HL-60 (cell line): ENCODE measurements around the gene SECISBP2.

Source experiments
- DNase-seq, 2 experiments: peaks; one replicate each; pipeline ENCODE4 v3.0.0-alpha.2; 2010 to 2020; ENCODE audit warnings: low read depth in 1 of 2, low spot score in 1 of 2
- H3K27ac ChIP-seq: fragments of 250-450 bp; sonication (Bioruptor Pico); replicated peaks from 2 replicates; pipeline ENCODE4 v1.5.1; 2020; ENCODE audit warnings: mild to moderate bottlenecking, moderate library complexity
- H3K27me3 ChIP-seq: fragments of 250-450 bp; sonication (Bioruptor Pico); 2 replicates; pipeline ENCODE4 v1.5.1; 2021; ENCODE audit warnings: mild to moderate bottlenecking, moderate library complexity; ENCODE audit not compliant: insufficient read depth, poor library complexity, severe bottlenecking
- H3K4me3 ChIP-seq: replicated peaks from 2 replicates; pipeline ENCODE4 v1.5.1; 2011; ENCODE audit warnings: mild to moderate bottlenecking, control low read depth, low read length; ENCODE audit not compliant: insufficient read depth
- CTCF ChIP-seq: IDR thresholded peaks from one replicate; pipeline ENCODE4 v1.5.1; 2011; ENCODE audit warnings: low read length, control low read depth, inconsistent platforms; ENCODE audit not compliant: insufficient read depth
- GABPA ChIP-seq: IDR thresholded peaks from 2 replicates; pipeline ENCODE4 v1.6.1; 2012; ENCODE audit warnings: low read depth
- POLR2AphosphoS5 ChIP-seq: IDR thresholded peaks from 2 replicates; pipeline ENCODE4 v1.6.1; 2012; ENCODE audit warnings: low read depth
- SPI1 ChIP-seq: IDR thresholded peaks from 2 replicates; pipeline ENCODE4 v1.6.1; 2012; ENCODE audit warnings: low read depth, mild to moderate bottlenecking, borderline replicate concordance
- TF ChIP-seq, protein P1 (sequence below): IDR thresholded peaks from 2 replicates; pipeline ENCODE4 v1.6.1; 2012; ENCODE audit warnings: low read depth; ENCODE audit not compliant: insufficient replicate concordance

SECISBP2 gene

GRCh38 chr9:89390068-89390555 is 71.8 kb downstream of the SECISBP2 start:
- TF ChIP-seq GABPA (no peak), SPI1 (no peak), POLR2AphosphoS5 (no peak), CTCF (no peak)
- TF ChIP-seq, protein P1, sequence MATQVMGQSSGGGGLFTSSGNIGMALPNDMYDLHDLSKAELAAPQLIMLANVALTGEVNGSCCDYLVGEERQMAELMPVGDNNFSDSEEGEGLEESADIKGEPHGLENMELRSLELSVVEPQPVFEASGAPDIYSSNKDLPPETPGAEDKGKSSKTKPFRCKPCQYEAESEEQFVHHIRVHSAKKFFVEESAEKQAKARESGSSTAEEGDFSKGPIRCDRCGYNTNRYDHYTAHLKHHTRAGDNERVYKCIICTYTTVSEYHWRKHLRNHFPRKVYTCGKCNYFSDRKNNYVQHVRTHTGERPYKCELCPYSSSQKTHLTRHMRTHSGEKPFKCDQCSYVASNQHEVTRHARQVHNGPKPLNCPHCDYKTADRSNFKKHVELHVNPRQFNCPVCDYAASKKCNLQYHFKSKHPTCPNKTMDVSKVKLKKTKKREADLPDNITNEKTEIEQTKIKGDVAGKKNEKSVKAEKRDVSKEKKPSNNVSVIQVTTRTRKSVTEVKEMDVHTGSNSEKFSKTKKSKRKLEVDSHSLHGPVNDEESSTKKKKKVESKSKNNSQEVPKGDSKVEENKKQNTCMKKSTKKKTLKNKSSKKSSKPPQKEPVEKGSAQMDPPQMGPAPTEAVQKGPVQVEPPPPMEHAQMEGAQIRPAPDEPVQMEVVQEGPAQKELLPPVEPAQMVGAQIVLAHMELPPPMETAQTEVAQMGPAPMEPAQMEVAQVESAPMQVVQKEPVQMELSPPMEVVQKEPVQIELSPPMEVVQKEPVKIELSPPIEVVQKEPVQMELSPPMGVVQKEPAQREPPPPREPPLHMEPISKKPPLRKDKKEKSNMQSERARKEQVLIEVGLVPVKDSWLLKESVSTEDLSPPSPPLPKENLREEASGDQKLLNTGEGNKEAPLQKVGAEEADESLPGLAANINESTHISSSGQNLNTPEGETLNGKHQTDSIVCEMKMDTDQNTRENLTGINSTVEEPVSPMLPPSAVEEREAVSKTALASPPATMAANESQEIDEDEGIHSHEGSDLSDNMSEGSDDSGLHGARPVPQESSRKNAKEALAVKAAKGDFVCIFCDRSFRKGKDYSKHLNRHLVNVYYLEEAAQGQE, result no peak
- Histone ChIP-seq H3K4me3 (no peak overlapping the region), H3K27me3 (no peaks in the 10 kb centered on the region), H3K27ac (no peak overlapping the region)
- DNase-seq, result no peak

GRCh38 chr9:89390578-89391116 is 72.3 kb downstream of the SECISBP2 start:
- Histone ChIP-seq H3K4me3 (no peak overlapping the region), H3K27me3 (no peaks in the 10 kb centered on the region), H3K27ac (no peak overlapping the region)
- TF ChIP-seq GABPA, result no peak
- no peak for TF ChIP-seq CTCF
- no peak for TF ChIP-seq SPI1
- TF ChIP-seq POLR2AphosphoS5, result no peak
- no peak for DNase-seq

GRCh38 chr9:89391585-89391984 is 73.3 kb downstream of the SECISBP2 start:
- H3K4me3 ChIP-seq, result no peak overlapping the region
- no peak for DNase-seq
- no peak overlapping the region for H3K27ac ChIP-seq
- TF ChIP-seq SPI1 (no peak), POLR2AphosphoS5 (no peak), GABPA (no peak), CTCF (no peak)
- TF ChIP-seq, protein P1, result no peak
- H3K27me3 ChIP-seq, result no peaks in the 10 kb centered on the region

DNA sequence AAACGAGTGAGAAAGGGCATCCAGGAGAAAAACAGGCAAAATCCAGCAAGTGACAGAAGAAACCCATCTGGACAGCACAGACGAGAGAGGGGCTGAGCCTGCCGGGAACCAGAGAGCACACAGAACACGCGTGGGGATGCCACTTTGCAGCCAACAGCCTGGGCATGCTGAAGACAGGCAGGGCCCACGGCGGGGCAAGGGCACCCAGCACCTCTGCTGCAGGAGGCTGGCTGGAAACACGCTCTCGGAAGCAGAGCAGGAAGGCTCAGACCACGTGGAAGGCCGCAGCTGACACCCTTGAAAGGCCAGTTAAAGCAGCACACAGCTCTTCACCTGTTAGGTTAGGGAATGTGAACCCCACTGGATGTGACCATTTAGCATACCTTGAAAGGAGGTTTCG is 76.1 kb downstream of the SECISBP2 start:
- TF ChIP-seq, protein P1, result no peak
- no peak for TF ChIP-seq CTCF
- TF ChIP-seq GABPA, result no peak
- no peak for TF ChIP-seq SPI1
- no peak for TF ChIP-seq POLR2AphosphoS5
- H3K27me3 ChIP-seq, result no peaks in the 10 kb centered on the region
- H3K27ac ChIP-seq, result no peak overlapping the region
- H3K4me3 ChIP-seq, result no peak overlapping the region
- no peak for DNase-seq
